GM18951 (cell line): Measurements from ENCODE around the gene DPM2.

Experiments
- POLR2A ChIP-seq: IDR thresholded peaks from 4 replicates; pipeline ENCODE4 v1.6.1; 2011; ENCODE audit warnings: mild to moderate bottlenecking; ENCODE audit not compliant: insufficient read length, insufficient read depth; ENCODE audit errors: extremely low read depth
- in situ Hi-C: fragments of 300-500 bp; cut with MboI; formaldehyde crosslinking; loops from one replicate; pipeline ENCODE4 v1.12.0; 2022; ENCODE audit warnings: low sequenced_read_pairs, mixed read lengths, inconsistent platforms; ENCODE audit not compliant: unreplicated experiment

DPM2 gene

GRCh38 chr9:127959398-127959797 is 21.7 kb upstream of the DPM2 start:
- TF ChIP-seq POLR2A, result no peak
- in situ Hi-C loops, result loop anchor here (5.0 kb wide), 1 partner anchor 78 kb away; no protein-coding TSS in a partner anchor

GRCh38 chr9:127958728-127959127 is 21.1 kb upstream of the DPM2 start:
- TF ChIP-seq POLR2A, result no peak
- in situ Hi-C loops, result loop anchor here (5.0 kb wide), 1 partner anchor 79 kb away; no protein-coding TSS in a partner anchor

GRCh38 chr9:127955294-127956015 is 17.8 kb upstream of the DPM2 start:
- in situ Hi-C loops, result loop anchor here (5.0 kb wide), 1 partner anchor 82 kb away; no protein-coding TSS in a partner anchor
- no peak for TF ChIP-seq POLR2A

DNA sequence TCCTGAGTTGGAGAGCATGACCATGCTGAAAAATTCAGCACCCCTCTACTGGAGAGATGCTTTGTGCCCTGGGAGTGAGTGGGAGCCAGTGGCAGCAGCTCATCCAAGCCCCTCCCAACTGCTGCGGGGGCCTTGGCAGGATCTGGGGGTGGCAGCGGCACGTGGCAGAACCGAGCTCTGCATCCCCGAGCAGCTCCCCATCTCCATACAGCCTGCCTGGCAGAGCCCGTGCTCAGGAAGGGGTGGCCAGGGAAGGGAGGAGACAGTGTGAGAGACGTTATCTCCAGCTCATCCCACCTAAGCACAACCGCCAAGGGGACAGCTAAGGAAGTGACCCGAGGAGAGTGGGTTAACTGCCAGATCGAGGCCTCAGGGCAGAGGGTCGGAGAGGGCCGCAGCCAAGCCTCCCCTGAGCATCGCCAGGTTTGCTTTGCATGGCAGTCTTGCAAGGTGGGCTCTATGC is 17.2 kb upstream of the DPM2 start:
- in situ Hi-C loops, result loop anchor here (5.0 kb wide), 1 partner anchor 82 kb away; no protein-coding TSS in a partner anchor
- TF ChIP-seq POLR2A, result no peak

DNA sequence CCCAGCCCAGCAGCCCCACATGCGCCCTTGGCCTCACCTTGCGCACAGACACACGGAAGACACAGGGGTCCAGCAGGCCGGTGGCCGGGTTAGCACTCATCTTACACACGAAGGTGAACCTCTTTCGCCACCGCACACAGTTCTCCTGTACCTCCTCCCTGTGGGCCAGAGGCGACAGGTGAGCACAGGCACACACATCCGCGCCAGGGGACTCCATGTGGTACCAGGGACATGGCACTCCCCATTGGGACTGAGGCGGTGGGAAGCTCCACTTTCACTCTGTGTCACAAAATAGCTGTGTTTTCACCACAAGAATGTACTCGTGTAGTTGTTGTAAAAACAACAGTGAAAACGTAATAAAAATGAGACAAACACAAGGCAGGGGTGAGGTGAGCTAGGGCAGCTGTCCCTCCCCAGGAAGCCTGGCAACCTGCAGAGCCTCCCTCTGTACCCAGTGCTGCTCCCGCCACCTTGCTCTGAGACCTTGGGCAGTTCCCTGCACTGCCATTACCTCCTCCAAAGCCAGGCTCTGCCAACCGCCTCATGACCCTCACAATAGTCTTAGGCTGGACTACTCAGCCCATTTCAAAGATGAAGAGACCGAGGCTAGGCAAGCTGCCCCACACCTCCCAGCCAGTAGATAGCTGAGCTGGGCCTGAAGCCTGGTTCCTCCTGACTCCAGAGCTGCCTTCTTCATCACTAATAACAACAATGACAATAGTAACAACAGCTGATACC is 16.3 kb upstream of the DPM2 start:
- TF ChIP-seq POLR2A, result no peak
- in situ Hi-C loops, result no loop called here

GRCh38 chr9:127953154-127953553 is 15.5 kb upstream of the DPM2 start:
- TF ChIP-seq POLR2A, result no peak
- in situ Hi-C loops, result no loop called here

GRCh38 chr9:127950513-127951289 is 13.0 kb upstream of the DPM2 start:
- TF ChIP-seq POLR2A, result no peak
- in situ Hi-C loops, result no loop called here

DNA sequence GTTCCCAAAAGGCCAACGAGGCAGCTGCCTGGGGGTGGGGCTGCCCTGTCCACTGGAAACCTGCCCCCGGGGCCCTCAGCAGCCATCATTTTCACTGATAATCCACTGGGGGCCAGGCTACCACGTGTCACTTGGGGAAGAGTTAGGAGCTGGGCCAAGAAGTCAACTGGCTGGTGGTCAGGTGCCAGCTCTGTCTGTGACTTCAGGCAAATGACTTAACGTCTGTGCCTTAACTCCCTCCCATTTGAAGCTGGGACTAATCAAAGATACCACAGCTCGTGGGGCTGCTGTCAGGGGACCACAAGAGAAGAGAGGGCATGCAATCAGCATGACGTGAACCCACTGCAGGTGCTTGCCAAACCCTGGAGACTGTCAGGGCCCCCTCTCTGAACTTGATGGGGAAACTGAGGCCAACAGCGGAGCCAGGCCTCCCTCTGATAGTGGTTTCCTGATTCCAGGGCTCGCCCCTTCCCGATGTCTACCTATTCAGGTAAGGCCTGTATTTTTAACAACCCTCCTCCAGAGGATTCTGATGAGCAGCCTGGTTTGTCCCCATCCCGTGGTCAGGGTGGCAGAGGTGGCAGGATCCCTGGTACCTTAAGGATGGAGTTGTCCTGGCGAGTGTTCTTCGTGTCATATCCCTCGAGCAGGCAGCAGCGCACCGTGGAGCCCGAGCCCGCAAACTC is 12.3 kb upstream of the DPM2 start:
- in situ Hi-C loops, result no loop called here
- TF ChIP-seq POLR2A, result no peak

GRCh38 chr9:127947841-127948710 is 10.4 kb upstream of the DPM2 start:
- no peak for TF ChIP-seq POLR2A
- in situ Hi-C loops, result no loop called here

GRCh38 chr9:127946728-127947127 is 9.1 kb upstream of the DPM2 start:
- no peak for TF ChIP-seq POLR2A
- in situ Hi-C loops, result no loop called here

DNA sequence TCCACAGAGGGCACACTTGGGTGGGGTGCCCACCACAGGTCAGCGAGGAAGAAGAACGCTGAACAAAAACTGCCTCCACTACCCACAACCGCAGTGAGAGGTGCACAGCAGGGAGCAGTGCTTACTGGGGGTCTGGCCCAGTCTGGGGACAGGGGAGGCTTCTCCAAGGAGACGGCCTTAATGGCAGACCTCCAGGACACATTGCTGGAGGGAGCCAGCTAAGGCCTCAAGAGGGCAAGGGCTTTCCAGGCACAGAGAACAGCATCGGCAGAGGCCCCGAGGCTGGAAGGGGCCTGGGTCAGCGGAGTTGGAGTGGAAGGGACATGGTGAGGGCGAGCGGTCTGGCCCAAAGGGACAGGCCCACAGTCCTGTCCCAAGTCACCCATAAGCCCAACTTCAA is 8.3 kb upstream of the DPM2 start:
- no peak for TF ChIP-seq POLR2A
- in situ Hi-C loops, result no loop called here

- TF ChIP-seq POLR2A, result no peak
- in situ Hi-C loops, result no loop called here
Measured at GRCh38 chr9:127945338-127945737, 7.7 kb upstream of the DPM2 start.
